CD4-positive, alpha-beta T cell treated with Interleukin-17A for 1 hour (primary cell): ENCODE results near the gene ASB13.

Experiments
- DNase-seq: peaks from one replicate; pipeline ENCODE4 v3.0.0-alpha.2; 2020

The ASB13 gene

DNA sequence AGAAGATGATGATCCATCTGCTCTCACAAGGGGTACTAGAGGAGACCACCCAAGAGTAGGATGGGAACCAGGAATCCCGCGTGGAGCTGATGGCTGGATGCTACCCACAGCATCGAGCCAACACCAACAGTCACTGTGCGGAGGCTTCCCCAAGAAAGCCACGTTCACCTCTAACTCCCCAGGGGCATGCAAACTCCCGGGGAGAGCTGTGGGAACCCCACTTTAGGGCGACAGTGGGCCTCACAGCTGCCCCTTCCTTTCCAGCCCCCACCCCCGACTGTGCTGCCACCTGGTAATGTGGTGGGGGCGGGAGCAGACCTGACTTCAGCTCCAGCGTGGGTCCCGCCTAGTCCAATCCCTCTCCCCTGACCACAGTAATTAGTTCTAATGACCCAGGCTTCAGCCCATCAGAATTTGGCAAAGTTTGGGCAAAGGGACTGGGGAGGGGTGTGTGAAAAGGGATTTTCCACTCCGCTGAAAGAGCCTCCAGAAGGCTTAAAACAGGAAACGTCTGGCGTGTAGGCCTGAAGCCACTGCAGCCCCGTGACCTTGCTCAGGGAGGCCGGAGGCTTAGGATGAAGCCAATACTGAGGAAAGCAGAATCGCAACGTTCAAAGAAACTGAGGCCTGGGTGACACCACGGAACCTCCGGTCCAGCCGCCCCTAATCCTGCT, 20.3 kb downstream of the ASB13 start:
- no peak for DNase-seq

DNA sequence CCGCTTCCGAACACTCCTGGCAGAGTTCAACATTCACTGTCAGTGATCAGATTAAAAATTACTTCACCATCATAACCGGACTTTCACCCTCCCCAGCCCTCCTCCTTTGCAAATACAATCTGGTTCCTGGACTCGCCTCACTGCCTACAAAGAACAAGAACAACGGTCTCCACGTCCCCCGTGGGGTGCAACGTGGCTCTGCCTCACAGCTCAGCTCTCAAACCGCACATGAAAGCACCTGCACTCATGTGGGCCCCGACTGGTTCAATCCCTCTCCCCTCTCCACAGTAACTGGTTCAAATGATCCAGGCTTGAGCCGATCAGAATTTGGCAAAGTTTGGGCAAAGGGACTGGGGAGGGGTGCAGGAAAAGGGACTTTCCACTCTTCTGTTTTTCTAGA, 21.0 kb downstream of the ASB13 start:
- no peak for DNase-seq

DNA sequence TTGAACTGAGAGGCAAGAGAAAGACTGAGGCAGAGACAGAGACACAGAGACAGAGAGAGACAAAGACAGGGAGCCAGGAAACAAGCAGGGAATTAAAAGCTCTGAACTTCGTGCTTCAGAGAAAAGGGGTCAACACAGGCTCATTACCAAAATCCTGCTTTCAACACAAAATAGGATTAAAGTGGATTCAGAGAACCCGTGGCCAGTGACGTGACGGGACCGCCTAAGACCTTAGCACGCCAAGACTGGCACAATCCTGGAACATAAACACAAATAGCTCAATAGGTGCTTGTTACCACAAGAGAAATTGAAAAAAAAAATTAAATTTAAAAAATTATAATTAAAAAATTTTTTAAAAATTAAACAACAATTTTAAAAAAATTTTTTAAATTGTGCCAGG, 21.5 kb downstream of the ASB13 start:
- DNase-seq: no peak

DNA sequence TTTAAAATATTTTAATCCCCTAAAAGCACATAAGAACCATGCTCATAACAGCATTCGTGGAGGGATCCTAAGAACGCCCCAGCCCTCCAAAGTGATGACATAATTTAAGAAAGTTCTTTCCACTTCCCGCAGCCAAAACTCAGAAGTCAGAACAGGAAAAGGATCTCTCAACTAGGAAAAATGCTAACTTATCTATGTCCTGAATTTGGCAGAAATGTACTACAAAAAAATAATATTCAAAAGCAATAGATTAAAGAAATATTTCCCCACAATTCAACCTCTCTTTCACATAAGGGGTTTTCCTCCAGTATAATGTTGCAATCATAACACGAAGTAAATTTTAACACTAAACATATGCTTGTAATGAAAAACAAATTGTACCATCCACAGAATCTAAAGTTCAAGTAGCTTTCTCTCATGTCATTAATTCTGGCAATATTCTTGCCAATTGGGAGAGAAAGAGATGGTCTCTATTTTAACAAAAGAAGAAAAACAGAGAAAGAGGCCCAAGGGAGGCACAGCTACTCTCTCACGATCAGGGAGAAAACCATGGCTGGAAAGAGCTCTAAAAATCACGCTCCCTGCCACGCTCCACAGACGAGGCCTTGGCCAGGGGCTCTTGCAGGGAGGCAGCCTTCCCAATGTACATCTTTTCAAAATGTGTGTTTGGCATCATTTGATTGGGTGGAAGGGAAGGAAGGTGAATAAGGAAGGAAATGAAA, 22.9 kb downstream of the ASB13 start:
- DNase-seq: no peak

DNA sequence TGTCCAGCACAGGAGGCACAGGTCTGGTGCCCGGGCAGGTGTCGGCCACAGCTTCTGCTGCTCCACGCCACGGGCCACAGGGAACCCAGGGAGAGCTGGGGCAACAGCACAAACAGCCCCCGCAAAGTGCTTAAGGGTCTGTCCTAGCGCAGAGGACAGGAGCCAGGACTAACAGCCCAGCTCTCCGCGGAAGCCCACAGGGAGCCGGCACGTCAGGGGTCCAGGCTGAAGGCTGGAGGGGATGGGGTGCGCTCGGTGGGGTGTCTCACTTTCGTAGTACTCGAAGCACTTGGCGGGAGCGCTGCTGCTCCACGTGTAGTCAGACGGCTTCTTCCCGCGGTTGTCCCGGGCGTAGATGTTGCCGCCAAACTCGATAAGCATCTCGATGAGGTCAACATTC, 24.9 kb downstream of the ASB13 start:
- DNase-seq: no peak

DNA sequence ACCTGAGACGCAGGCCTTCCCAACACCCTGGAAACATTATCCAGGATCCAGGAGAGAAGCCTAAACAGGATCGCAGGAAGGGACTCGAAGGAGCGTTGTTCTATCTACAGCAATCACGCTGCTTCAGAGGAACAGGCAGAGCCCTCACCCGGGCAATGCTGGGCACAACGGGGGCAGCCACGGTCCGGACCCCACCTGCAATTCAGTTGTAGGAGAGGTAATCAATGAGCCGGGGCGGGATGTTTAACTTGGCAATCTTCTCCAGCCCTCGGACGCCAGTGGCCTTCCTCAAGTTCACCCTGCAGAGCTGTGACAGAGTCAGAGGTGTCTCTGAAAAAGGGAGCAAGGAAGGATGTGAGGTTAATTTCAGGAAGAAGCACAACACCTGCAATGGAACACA, 25.9 kb downstream of the ASB13 start:
- no peak for DNase-seq

DNA sequence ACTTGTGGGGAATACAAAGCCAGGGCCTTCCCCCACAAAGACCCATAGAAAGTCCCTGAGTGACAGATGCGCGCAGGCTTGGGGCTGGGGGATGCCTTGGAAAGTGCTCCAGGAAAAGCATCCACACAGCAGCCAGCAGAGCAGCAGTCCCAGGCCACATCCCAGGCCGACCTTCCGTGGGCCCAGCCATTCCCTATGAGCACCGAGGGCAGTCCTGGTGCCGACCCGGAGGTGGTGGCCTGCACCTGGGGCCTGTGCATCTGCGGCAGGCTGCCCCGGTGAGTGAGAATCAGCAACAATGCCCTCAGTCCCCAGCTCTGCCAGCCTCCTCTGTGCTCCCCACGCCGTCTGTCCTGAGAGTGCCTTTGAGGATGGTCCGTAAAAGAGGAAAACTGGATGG, 26.4 kb downstream of the ASB13 start:
- DNase-seq: no peak

DNA sequence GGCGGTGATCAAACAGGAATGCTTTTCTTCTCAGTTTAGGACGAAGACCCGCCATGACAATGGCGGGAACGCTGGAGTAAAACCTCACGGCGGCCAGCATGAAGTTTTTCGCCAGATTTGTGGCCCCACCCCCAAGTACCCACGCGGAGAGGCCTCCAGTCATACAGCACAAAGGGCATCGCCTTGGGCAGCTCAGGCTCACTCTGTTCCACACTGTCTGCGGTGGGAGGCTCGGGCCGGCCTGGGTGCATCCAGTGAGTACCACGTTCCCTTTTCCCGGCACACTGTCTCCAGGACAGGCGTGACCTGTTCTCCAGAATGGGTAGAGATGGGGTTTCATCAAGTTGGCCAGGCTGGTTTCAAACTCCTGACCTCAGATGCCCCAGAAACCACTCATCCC, 27.3 kb downstream of the ASB13 start:
- no peak for DNase-seq

DNA sequence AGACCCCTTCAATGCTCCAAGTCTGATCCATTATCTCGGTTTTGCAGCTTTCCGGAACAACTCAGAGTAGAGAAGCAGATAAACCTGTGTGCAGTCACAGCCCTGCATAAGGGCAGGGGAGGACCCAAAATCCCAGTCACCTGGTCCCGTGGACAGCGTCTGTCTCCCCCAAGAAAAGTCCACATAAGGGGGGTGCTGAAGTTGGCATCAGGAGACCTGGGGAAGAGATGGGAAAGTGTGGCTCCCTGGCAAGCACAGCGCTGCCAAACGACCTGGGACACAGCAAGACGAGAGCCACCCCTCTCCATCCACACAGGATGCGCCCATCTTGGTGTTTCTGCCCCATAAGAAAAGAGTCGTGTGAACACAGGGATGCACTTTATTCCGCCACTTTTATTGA, 27.9 kb downstream of the ASB13 start:
- DNase-seq: no peak

DNA sequence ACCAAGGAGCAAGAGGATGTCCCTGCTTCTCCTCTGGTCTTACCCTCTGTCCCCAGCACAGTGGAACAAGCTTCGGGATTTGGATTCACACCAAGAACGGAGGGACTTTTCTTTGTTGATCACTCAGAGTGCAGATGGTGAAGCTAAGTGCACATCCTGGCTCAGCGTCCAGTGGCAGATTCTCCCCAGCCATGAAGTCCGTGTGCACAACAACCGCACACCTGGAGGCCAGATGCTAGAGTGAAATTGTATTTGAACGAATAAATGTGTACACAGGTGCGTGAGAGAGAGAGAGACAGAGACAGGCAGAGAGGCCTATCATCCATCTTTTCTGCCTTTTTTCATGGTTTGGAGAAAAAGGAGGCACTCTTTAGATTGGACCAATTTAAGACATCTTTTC, 31.5 kb downstream of the ASB13 start:
- DNase-seq: no peak

DNA sequence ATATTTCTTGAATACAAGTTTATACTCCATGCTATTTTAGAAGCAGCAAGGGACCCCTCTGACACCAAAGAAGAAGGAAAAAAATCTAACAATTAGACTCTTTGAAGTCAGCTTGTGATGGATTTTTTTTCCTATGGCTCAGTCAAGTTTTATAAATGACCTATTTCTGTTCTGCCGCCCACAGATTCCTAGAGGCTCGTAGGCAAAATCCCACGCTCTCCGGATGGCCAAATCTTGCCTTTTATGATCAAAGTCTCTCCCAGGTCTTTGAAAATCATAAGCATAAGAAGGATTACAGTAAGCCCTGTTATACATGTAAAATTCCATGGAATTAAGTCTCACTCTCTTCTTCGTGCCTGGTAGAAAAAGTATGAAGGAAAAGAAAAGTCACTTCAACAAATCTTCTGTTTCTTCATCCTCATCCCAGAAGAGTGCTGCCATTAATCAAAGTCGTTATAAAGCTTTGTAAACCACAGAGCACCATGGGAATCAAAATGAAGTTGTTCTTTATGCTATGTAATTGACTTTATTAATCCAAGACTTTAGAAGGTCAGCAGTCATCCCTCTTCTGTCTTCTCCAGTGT, 33.1 kb downstream of the ASB13 start:
- no peak for DNase-seq

DNA sequence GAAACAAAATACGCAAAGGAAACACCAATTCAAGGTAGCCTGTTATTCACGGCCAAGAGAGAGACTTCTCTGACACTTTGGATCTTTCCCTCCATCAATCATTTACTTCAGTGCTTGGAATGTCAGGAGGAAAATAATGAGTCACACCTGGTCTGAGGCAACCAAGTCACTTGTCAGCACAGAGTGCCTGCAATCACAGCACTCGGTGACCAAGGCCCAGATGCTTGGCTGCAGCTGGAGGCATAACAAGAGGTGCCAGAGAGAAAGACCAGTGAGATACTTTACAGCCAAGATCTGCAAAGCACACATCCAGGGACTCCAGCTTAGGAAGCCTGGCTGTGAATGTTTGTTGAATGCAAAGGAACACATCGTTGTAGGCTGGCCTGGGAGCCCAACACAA, 33.9 kb downstream of the ASB13 start:
- no peak for DNase-seq

DNA sequence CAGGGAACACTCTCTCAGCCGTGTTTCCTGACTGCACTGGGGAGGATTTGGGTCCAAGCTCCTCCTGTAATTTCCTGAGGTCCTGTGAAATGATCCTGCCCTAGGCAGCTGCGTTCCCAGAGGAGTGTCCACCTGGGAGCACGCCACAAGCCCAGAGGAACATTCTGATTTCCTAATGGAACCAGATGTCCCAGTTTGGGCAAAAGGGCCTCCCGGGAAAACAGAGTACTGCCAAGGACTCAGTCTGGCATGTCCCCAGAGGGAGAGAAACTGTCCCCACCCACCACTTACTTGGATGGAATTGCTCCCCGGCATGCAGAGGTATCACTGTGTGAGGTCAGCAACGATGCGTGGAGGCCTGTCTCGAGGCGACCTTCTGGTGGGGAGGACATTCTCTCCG, 34.5 kb downstream of the ASB13 start:
- DNase-seq: no peak

DNA sequence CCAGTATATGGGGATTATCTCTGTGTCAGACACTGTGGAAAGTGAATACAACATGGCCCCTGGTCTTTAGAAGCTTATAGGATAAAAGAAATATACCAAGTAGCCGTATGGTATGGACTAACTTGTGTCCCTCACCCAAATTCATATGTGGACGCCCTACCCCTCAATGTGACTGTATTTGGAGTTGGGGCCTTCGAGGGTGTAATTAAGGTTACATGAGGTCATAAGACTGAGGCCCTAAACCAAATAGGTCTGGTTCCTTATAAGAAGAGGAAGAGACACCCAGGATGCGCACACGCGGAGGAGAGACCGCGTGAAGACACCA, 36.3 kb downstream of the ASB13 start:
- DNase-seq: no peak

DNA sequence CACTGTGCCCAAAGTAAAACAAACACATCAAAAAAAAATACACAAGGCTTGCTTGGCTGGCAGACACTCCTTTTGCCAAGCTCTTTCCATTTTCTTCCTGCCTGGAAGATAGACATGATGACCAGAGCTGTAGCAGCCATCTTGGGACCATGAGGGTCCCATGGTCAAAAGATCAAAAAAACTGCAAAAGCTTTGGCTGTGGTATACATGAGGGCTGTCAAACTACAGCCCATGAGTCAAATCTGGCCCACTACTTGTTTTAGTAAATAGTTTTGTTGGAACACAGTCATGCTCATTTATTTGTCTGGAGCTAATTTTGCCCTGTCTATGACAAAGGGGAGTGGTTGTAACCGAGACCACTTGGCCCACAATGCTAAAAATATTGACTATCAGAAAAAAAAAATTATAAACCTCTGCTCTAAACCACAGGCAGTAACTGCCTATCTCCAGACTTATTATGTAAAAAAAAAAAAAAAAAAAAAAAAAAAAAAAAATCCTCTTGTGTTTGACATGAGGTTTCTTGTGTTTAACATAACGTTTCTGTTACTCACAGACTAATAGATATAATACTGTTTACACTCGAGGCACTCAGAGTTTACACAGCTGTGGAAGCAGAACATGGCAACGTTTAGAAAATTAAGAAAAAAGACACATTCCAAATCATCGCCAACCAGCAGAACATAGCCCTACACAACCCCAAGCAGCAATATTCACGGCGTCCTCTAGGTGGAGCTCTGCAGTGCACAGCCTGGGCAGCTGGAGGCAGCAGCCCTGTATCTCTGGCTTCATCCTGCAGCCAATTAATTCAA, 36.9 kb downstream of the ASB13 start:
- DNase-seq: peak; percentile 87

DNA sequence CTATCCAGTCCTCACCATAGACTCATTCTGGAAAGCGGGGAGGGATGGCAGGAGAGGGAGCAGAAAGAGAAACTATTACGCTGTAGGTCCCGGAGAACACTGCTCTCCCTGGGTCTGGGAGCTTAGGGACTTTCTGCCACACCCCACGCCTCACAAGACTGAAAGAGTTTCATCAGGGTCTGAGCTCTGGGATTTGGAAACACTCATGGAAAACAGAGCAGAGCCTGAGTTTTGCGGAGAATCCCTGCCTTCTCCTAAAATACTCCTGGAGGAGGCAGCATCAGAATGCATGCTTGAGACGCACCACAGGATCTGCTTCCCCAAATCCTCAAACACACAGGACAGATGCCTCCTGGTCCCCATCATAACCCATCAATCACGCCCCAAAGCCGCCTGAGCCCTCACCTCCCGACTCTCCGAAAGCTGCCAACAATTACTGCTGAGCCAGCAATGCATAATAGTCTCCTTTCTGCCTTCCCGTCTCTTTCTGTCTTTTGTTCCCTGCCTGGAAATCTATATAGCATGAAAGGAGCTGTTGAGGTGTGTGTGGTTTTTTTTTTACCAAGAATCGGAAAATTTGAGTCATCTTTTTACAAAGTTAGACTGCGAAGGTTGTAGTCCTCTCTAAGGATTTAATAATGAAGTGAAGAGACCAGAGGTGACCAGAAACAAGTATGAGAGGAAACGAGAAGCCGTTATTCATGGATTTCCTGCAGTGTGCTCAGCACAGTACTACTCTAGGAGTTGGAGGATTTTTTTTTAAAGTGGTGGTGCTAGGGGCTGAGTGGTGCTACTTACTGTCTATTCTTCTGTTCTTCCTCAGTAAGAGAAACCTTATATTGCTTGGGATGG, 37.7 kb downstream of the ASB13 start:
- no peak for DNase-seq

DNA sequence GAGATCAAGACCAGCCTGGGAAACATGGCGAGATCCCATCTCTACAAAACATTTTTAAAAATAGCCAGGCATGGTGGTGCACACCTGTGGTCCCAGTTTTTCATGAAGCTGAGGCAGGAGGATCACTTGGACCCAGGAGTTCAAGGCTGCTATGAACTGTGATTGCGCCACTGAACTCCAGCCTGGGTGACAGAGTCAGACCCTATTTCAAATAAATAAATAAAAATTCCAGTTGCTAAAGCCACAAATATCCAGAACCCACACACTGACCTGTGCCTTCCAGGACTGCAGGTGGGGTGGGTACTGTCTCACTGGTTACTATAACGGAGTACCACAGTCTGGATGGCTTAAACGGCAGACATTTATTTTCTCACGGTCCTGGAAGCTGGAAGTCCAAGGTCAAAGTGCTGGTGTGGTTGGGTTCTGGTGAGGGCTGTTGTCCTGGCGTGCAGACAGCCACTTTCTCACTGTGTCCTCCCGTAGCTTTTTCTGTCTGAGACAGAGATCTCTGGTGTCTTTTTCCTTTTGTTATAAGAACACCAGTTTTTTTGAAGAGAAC, 38.8 kb downstream of the ASB13 start:
- no peak for DNase-seq

DNA sequence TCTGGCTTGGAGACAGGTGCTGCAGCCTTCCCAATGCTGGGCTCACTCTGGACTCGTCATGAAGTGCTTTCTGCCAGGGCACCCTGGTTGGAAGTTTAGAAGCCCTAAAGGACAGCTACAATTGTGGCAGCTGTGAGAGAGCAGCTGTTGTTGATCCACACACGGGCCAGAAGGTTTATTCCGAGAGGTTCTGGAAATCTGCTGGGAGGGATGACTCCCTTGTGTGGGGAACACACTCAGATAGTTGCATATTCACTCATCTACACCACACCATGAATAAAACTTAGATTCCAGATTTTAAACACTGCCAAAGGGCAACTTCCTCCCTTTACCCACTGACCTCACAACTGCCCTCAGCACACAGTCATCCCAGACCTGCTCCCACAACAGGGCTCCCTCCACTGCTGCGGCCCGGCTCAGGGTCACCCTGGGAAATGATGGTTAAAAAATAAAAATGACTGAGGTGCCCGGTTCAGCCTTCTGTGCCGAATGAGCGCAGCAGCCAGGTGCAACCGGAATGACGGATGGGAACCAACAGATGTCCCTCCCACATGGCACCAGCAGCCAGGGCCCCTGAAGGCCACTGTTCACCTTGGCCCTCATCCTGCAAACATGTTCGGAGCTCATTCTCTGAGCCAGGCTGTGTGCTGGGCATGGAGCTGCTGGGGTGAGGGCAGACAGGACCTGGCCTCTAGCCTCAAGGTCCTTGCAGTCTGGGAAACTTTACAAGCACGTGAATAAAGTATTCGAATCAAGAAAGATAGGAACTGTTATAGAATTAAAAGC, 40.2 kb downstream of the ASB13 start:
- no peak for DNase-seq

DNA sequence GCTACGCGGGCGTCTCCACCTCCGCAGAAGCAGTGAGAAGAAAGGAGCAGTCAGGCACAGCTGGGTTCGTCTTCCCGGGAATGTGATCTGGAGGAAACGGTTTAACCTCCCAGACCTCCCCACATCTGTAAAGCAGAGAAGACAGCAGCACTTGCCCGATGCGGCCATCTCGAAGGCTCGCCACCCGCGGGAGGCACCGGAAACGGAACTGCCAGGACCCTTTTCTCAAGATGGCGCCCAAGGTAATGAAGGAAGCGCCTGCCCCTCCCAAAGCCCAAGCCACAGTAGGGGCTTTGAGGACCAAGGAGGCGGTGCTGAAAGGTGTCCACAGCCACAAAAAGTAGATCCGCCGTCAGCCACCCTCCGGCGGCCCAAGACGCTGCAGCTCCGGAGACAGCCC, 41.7 kb downstream of the ASB13 start:
- no peak for DNase-seq

DNA sequence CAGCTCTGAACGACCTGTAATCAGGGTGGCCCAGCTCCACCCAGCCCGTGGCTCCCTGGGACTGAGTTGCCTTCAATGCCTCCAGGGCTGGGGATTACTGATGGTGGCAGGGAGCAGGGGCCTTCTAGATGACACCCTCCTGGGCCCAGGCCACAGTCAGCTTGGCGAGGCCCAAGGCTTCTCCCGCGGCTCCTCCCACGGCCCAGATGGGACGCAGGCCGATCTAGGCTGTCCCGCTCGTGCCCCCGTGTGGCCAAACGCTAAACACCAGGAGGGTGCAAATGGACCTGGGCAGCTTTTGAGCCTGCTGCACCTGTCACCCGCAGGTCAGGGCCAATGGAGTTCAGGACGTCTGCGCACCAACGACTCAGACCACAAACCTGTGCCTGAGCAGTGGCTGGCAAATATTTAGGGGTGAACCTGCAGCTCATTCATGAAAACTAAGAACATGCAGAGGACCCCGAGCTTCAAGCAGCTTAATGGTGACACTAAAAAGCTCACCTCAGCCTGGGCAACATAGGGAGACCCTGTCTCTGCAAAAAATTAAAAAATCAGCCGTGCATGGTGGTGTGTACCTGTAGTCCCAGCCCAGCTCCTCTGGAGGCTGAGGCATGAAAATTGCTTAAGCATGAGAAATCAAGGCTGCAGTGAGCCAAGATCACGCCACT, 43.2 kb downstream of the ASB13 start:
- DNase-seq: peak; percentile 77
